CD14-positive monocyte (primary cell): Measurements from ENCODE around the gene DCC. TPM values are rescaled to one million over a fixed set of nuclear protein-coding genes. Genes with fewer than 3 reads are reported as not detected.

ENCODE experiments used
- DNase-seq, 3 donors: peaks; one replicate each; pipeline ENCODE4 v3.0.0-alpha.2; 2011 to 2022
- H2AFZ ChIP-seq: 2 replicates; pipeline ENCODE4 v1.6.0; 2012; ENCODE audit warnings: mild to moderate bottlenecking, low read depth, low read length, inconsistent platforms; ENCODE audit not compliant: insufficient read depth, poor library complexity, severe bottlenecking
- H3K27ac ChIP-seq, 2 donors: 1 replicate in 1 of 2; 2 replicates in 1 of 2; pipeline ENCODE4 v1.5.1; 2012 to 2013; ENCODE audit warnings: low read length in 2 of 2, control low read depth in 1 of 2, inconsistent platforms in 1 of 2, low read depth in 1 of 2, mild to moderate bottlenecking in 1 of 2
- H3K27me3 ChIP-seq, 2 donors: one replicate each; pipeline versions ENCODE4 v1.6.0 to v1.6.1; 2011 to 2013; ENCODE audit warnings: low read length in 2 of 2; ENCODE audit not compliant: control insufficient read depth in 2 of 2, insufficient read depth in 2 of 2
- H3K36me3 ChIP-seq, 2 donors: replicated peaks in 1 of 2; 1 replicate in 1 of 2; 2 replicates in 1 of 2; pipeline versions ENCODE4 v1.5.1 to v1.6.1; 2012 to 2013; ENCODE audit warnings: low read length in 2 of 2, control low read depth in 1 of 2, inconsistent platforms in 1 of 2, mild to moderate bottlenecking in 1 of 2; ENCODE audit not compliant: insufficient read depth in 2 of 2, control insufficient read depth in 1 of 2
- H3K4me1 ChIP-seq, 2 donors: 1 replicate in 1 of 2; 2 replicates in 1 of 2; pipeline versions ENCODE4 v1.5.1 to v1.6.1; 2012 to 2013; ENCODE audit warnings: low read length in 2 of 2, control low read depth in 1 of 2, inconsistent platforms in 1 of 2, mild to moderate bottlenecking in 1 of 2, moderate library complexity in 1 of 2; ENCODE audit not compliant: insufficient read depth in 2 of 2, control insufficient read depth in 1 of 2
- H3K4me2 ChIP-seq: replicated peaks from 2 replicates; pipeline ENCODE3; 2012; ENCODE audit warnings: low read length, moderate library complexity, mild to moderate bottlenecking; ENCODE audit not compliant: poor library complexity, severe bottlenecking; ENCODE audit errors: extremely low read depth
- H3K4me3 ChIP-seq, 3 experiments: fragments of 200-600 bp in 1 of 3; sonication (generic) in 1 of 3; replicated peaks in 1 of 3; 1 replicate in 2 of 3; 2 replicates in 1 of 3; pipeline ENCODE4 v1.5.1; 2011 to 2013; ENCODE audit warnings: low read length in 3 of 3, mild to moderate bottlenecking in 3 of 3, control low read depth in 2 of 3, low read depth in 2 of 3, inconsistent platforms in 1 of 3, moderate library complexity in 1 of 3
- H3K79me2 ChIP-seq: 2 replicates; pipeline ENCODE4 v1.6.0; 2012; ENCODE audit warnings: mild to moderate bottlenecking, control low read depth, inconsistent platforms, low read length, moderate library complexity; ENCODE audit not compliant: insufficient read depth
- H3K9ac ChIP-seq: 2 replicates; pipeline ENCODE4 v1.6.0; 2017; ENCODE audit warnings: low read length, mild to moderate bottlenecking; ENCODE audit not compliant: insufficient read depth, poor library complexity, severe bottlenecking
- H3K9me3 ChIP-seq, 2 donors: replicated peaks in 1 of 2; 1 replicate in 1 of 2; 2 replicates in 1 of 2; pipeline versions ENCODE4 v1.5.1 to v1.6.1; 2012 to 2013; ENCODE audit warnings: low read length in 2 of 2, control low read depth in 1 of 2; ENCODE audit not compliant: control insufficient read depth in 1 of 2, insufficient read depth in 1 of 2
- H4K20me1 ChIP-seq: 2 replicates; pipeline ENCODE4 v1.6.0; 2012; ENCODE audit warnings: mild to moderate bottlenecking, low read length, control low read depth, moderate library complexity; ENCODE audit not compliant: insufficient read depth
- H3K27ac Mint-ChIP-seq, 7 donors: one replicate each; pipeline ENCODE4 v1.8.0; 2020; ENCODE audit warnings: mild to moderate bottlenecking in 7 of 7, mixed read lengths in 7 of 7, moderate library complexity in 6 of 7, inconsistent platforms in 2 of 7
- H3K27me3 Mint-ChIP-seq, 3 donors: one replicate each; pipeline ENCODE4 v1.8.0; 2021 to 2022; ENCODE audit warnings: low read depth in 3 of 3, mild to moderate bottlenecking in 3 of 3, mixed read lengths in 3 of 3, moderate library complexity in 3 of 3, inconsistent platforms in 1 of 3
- H3K36me3 Mint-ChIP-seq, 2 donors: one replicate each; pipeline ENCODE4 v1.8.0; 2020; ENCODE audit warnings: mixed read lengths in 2 of 2, inconsistent platforms in 1 of 2, mild to moderate bottlenecking in 1 of 2
- H3K4me1 Mint-ChIP-seq: one replicate; pipeline ENCODE4 v1.8.0; 2020; ENCODE audit warnings: mild to moderate bottlenecking, mixed read lengths
- H3K4me3 Mint-ChIP-seq, 2 donors: one replicate each; pipeline ENCODE4 v1.8.0; 2020; ENCODE audit warnings: mild to moderate bottlenecking in 2 of 2, mixed read lengths in 2 of 2, moderate library complexity in 1 of 2
- H3K9me3 Mint-ChIP-seq, 7 donors: one replicate each; pipeline ENCODE4 v1.8.0; 2020 to 2022; ENCODE audit warnings: mixed read lengths in 7 of 7, mild to moderate bottlenecking in 6 of 7, moderate library complexity in 6 of 7, inconsistent platforms in 2 of 7
- WGBS: methylation state at CpG from one replicate; pipeline ENCODE4 v1.1.5; 2013; ENCODE audit warnings: missing lambda C conversion rate; ENCODE audit not compliant: insufficient coverage; 5-methylcytosine and 5-hydroxymethylcytosine counted together
- intact Hi-C, 2 donors: fragments of 100-400 bp; cut with micrococcal nuclease; formaldehyde crosslinking; loops; one replicate each; pipeline versions ENCODE4 v1.15.0 to v1.15.1; 2023
- polyA plus RNA-seq, 3 donors: library from polyadenylated mRNA; depleted of rRNA in 1 of 3; unstranded in 2 of 3; stranded (reverse) in 1 of 3; fragments of 300-500 nt in 2 of 3; fragments of >200 nt in 1 of 3; fragmentation: Illumina TruSeq in 2 of 3; gene quantifications; 1 replicate in 2 of 3; 2 replicates in 1 of 3; pipeline ENCODE4 v1.2.3, GENCODE V29; 2012 to 2021
- TF ChIP-seq, protein P1 (sequence below): fragments of 200-600 bp; IDR thresholded peaks from one replicate; pipeline ENCODE4 v1.8.0; 2022; ENCODE audit warnings: antibody characterized with exemption, mild to moderate bottlenecking

The DCC gene
- polyA plus RNA-seq, 3 donors, result not detected

DNA sequence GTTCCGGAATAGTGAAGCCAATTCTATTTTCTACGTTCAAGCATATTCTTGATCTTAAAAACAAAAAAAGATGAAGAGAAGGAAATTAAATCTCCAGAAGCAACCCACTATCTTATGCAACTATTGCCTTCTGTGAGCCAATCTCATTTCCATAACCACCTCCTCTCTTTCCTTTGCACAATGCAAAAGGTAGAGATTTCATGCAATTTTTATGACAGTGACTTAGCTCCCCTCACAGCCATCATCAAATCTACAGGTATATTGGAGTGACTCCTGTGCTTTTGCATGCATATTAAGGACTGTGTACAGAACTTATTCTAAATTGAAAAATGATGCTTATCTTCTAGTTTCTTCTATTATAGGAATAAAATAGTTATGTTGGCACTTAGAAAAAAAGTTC is 191.8 kb downstream of the DCC start:
- H3K4me3 ChIP-seq, result no peak overlapping the region
- no peaks in the 10 kb centered on the region for H3K9me3 ChIP-seq
- no peaks in the 10 kb centered on the region for H3K4me1 Mint-ChIP-seq
- no peak overlapping the region for H3K4me2 ChIP-seq
- no peaks in the 10 kb centered on the region for H4K20me1 ChIP-seq
- H2AFZ ChIP-seq, result no peak overlapping the region
- no peaks in the 10 kb centered on the region for H3K36me3 Mint-ChIP-seq
- H3K36me3 ChIP-seq, result no peaks in the 10 kb centered on the region
- H3K27ac Mint-ChIP-seq, result no peak overlapping the region
- TF ChIP-seq, protein P1, sequence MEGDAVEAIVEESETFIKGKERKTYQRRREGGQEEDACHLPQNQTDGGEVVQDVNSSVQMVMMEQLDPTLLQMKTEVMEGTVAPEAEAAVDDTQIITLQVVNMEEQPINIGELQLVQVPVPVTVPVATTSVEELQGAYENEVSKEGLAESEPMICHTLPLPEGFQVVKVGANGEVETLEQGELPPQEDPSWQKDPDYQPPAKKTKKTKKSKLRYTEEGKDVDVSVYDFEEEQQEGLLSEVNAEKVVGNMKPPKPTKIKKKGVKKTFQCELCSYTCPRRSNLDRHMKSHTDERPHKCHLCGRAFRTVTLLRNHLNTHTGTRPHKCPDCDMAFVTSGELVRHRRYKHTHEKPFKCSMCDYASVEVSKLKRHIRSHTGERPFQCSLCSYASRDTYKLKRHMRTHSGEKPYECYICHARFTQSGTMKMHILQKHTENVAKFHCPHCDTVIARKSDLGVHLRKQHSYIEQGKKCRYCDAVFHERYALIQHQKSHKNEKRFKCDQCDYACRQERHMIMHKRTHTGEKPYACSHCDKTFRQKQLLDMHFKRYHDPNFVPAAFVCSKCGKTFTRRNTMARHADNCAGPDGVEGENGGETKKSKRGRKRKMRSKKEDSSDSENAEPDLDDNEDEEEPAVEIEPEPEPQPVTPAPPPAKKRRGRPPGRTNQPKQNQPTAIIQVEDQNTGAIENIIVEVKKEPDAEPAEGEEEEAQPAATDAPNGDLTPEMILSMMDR, result no peak
- peaks cover 0 to 3% (median 0%) of the 10 kb centered on the region in 7 donors for H3K9me3 Mint-ChIP-seq
- no peaks in the 10 kb centered on the region for H3K27me3 ChIP-seq
- intact Hi-C loops, result no loop called here
- no peak for DNase-seq
- no peaks in the 10 kb centered on the region for H3K79me2 ChIP-seq
- no CpG with 5 or more reads among the region's 2 CpGs for WGBS
- no peaks in the 10 kb centered on the region for H3K4me1 ChIP-seq
- H3K27ac ChIP-seq, result no peak overlapping the region
- no peak overlapping the region for H3K9ac ChIP-seq
- H3K27me3 Mint-ChIP-seq, result peaks cover 0 to 2% (median 1%) of the 10 kb centered on the region in 3 donors
- H3K4me3 Mint-ChIP-seq, result no peak overlapping the region

DNA sequence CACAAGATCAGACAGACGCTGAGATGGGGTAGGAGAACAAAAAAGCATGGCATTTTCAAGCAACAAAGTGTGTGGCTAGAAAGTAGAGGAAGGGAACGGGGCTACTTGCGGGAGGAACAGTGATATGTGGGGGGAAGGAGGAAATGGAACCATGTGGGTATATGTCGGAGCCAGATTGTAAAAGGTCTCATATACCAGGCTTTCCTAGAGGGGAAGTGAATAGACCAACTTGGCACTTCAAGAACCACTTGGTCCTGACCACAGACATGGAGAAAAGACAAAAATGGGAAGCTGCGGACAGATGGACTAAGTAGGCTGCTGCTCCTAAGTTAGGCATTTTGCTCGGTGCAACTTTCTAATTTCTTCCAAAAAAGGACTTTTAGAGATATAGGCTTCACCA is 196.0 kb downstream of the DCC start:
- H3K9ac ChIP-seq, result no peak overlapping the region
- H3K4me1 ChIP-seq, result no peaks in the 10 kb centered on the region
- 7% methylated on average over 5 of the region's 6 CpGs for WGBS
- no peak overlapping the region for H3K4me3 ChIP-seq
- no peak overlapping the region for H3K4me3 Mint-ChIP-seq
- H3K9me3 Mint-ChIP-seq, result peaks cover 0 to 4% (median 0%) of the 10 kb centered on the region in 7 donors
- no peaks in the 10 kb centered on the region for H3K36me3 Mint-ChIP-seq
- H2AFZ ChIP-seq, result no peak overlapping the region
- no peaks in the 10 kb centered on the region for H3K9me3 ChIP-seq
- intact Hi-C loops, result no loop called here
- no peaks in the 10 kb centered on the region for H3K36me3 ChIP-seq
- no peaks in the 10 kb centered on the region for H3K4me1 Mint-ChIP-seq
- no peak overlapping the region for H3K4me2 ChIP-seq
- TF ChIP-seq, protein P1, result no peak
- no peaks in the 10 kb centered on the region for H4K20me1 ChIP-seq
- H3K79me2 ChIP-seq, result no peaks in the 10 kb centered on the region
- no peak for DNase-seq
- no peaks in the 10 kb centered on the region for H3K27me3 ChIP-seq
- peaks cover 0 to 2% (median 1%) of the 10 kb centered on the region in 3 donors for H3K27me3 Mint-ChIP-seq
- no peak overlapping the region for H3K27ac Mint-ChIP-seq
- H3K27ac ChIP-seq, result no peak overlapping the region
